ENCODE measurements around the gene DCAF11. TPM values are rescaled to one million over a fixed set of nuclear protein-coding genes. Genes with fewer than 3 reads are reported as not detected.

Gene DCAF11
- total and polyA plus RNA-seq, 2 of the 13 experiments (the other 11 are each of a cell fraction or from before 2014, with no cell fraction given), result 150 to 257 TPM

GRCh38 chr14:24098229-24098926 lies 16.2 kb upstream of the DCAF11 start (continued):
- TF ChIP-seq ETS1 (CRISPR knock-in tag; IDR thresholded peaks at IDR 0.05), result 0 out of 2 replicates have a peak, but pooled peaks have one; percentile 43
- peak; percentile 85; the same call in 1 of the 2 replicates for TF ChIP-seq PAF1 (CRISPR knock-in tag; IDR thresholded peaks at IDR 0.05)
- TF ChIP-seq ZFP37 (CRISPR knock-in tag; IDR thresholded peaks at IDR 0.05; ENCODE audit: borderline replicate concordance), result 0 out of 2 replicates have a peak, but pooled peaks have one; percentile 59
- 0 out of 2 replicates have a peak, but pooled peaks have one; percentile 60 for TF ChIP-seq FOXM1 (CRISPR knock-in tag; IDR thresholded peaks at IDR 0.05)
- TF ChIP-seq ZFYVE20 (CRISPR knock-in tag; IDR thresholded peaks at IDR 0.05; ENCODE audit: borderline replicate concordance, low read depth), result no peak
- no peak for TF ChIP-seq KMT2B (CRISPR knock-in tag; IDR thresholded peaks at IDR 0.05)
- peak; percentile 59; the same call in 1 of the 2 replicates for TF ChIP-seq YEATS4 (CRISPR knock-in tag; IDR thresholded peaks at IDR 0.05; ENCODE audit: borderline replicate concordance)
- TF ChIP-seq KDM3A (CRISPR knock-in tag; IDR thresholded peaks at IDR 0.05; ENCODE audit: low read depth), result 0 out of 2 replicates have a peak, but pooled peaks have one; percentile 8
- 0 out of 2 replicates have a peak, but pooled peaks have one; percentile 43 for TF ChIP-seq ZSCAN5A (CRISPR knock-in tag; IDR thresholded peaks at IDR 0.05; ENCODE audit: borderline replicate concordance)
- TF ChIP-seq IRF9 (CRISPR knock-in tag; IDR thresholded peaks at IDR 0.05; ENCODE audit: borderline replicate concordance), result 0 out of 2 replicates have a peak, but pooled peaks have one; percentile 37
- TF ChIP-seq UBTF (CRISPR knock-in tag; IDR thresholded peaks at IDR 0.05), result peak; percentile 39; the same call in 1 of the 2 replicates
- TF ChIP-seq KDM2A (CRISPR knock-in tag; IDR thresholded peaks at IDR 0.05; ENCODE audit: borderline replicate concordance, low read depth), result peak; percentile 29; the same call in 1 of the 2 replicates
- peak; percentile 33; the same call in 1 of the 2 replicates for TF ChIP-seq ZBTB14 (CRISPR knock-in tag; IDR thresholded peaks at IDR 0.05)
- TF ChIP-seq THAP9 (CRISPR knock-in tag; IDR thresholded peaks at IDR 0.05; ENCODE audit: borderline replicate concordance), result no peak; the same call in 1 of the 2 replicates
- peak; percentile 9; the same call in 1 of the 2 replicates for TF ChIP-seq POLR2AphosphoS5 (IDR thresholded peaks at IDR 0.05; ENCODE audit: low read depth, low read length)
- TF ChIP-seq ZNF777 (CRISPR knock-in tag; IDR thresholded peaks at IDR 0.05), result 0 out of 2 replicates have a peak, but pooled peaks have one; percentile 32
- TF ChIP-seq ZMYM3 (CRISPR knock-in tag; IDR thresholded peaks at IDR 0.05), result 0 out of 2 replicates have a peak, but pooled peaks have one; percentile 14
